GM23338 (cell line): ENCODE measurements around the gene FOXP4. TPM values are rescaled to one million over a fixed set of nuclear protein-coding genes. Genes with fewer than 3 reads are reported as not detected.

Experiments used
- ATAC-seq: fragments of 200-7000 bp; cut with Tn5 transposase; 3 replicates; pipeline ENCODE4 v1.9.1; 2020
- DNase-seq: peaks from one replicate; pipeline ENCODE4 v3.0.0-alpha.2; 2015; ENCODE audit warnings: low spot score
- H2AFZ ChIP-seq: fragments of 200-600 bp; sonication (generic); 2 replicates; pipeline ENCODE4 v1.8.0; 2016; ENCODE audit warnings: antibody characterized with exemption, mild to moderate bottlenecking, moderate library complexity
- H3F3A ChIP-seq: fragments of 200-600 bp; sonication (generic); replicated peaks from 2 replicates; pipeline ENCODE4 v1.8.0; 2017; ENCODE audit warnings: antibody characterized with exemption, mixed run types, low read depth
- H3K27ac ChIP-seq: fragments of 200-600 bp; sonication (generic); 2 replicates; pipeline ENCODE4 v1.6.1; 2016; ENCODE audit warnings: low read depth
- H3K27me3 ChIP-seq: fragments of 200-600 bp; sonication (generic); 2 replicates; pipeline ENCODE4 v1.8.0; 2016; ENCODE audit warnings: mild to moderate bottlenecking, mixed run types, moderate library complexity; ENCODE audit not compliant: insufficient read depth
- H3K36me3 ChIP-seq: fragments of 200-600 bp; sonication (generic); 2 replicates; pipeline ENCODE4 v1.8.0; 2016; ENCODE audit warnings: mild to moderate bottlenecking; ENCODE audit not compliant: insufficient read depth
- H3K4me1 ChIP-seq: fragments of 200-600 bp; sonication (generic); 2 replicates; pipeline ENCODE4 v1.8.0; 2016; ENCODE audit warnings: mild to moderate bottlenecking, moderate library complexity; ENCODE audit not compliant: insufficient read depth
- H3K4me2 ChIP-seq: fragments of 200-600 bp; sonication (generic); 2 replicates; pipeline ENCODE4 v1.7.1; 2017; ENCODE audit warnings: mixed run types
- H3K4me3 ChIP-seq: fragments of 200-600 bp; sonication (generic); 2 replicates; pipeline ENCODE4 v1.6.1; 2016; ENCODE audit warnings: mixed run types
- H3K79me2 ChIP-seq: fragments of 200-600 bp; sonication (generic); replicated peaks from 2 replicates; pipeline ENCODE4 v1.8.0; 2017; ENCODE audit warnings: mild to moderate bottlenecking; ENCODE audit not compliant: insufficient read depth
- H3K9me2 ChIP-seq: fragments of 200-600 bp; sonication (generic); 2 replicates; pipeline ENCODE4 v1.8.0; 2017; ENCODE audit not compliant: insufficient read depth
- H4K20me1 ChIP-seq: fragments of 200-600 bp; sonication (generic); replicated peaks from 2 replicates; pipeline ENCODE4 v1.8.0; 2017; ENCODE audit warnings: mild to moderate bottlenecking; ENCODE audit not compliant: insufficient read depth
- H3K27ac Mint-ChIP-seq: 2 replicates; pipeline ENCODE4 v1.8.0; 2020; ENCODE audit warnings: inconsistent platforms, mild to moderate bottlenecking, moderate library complexity, mixed read lengths
- H3K27me3 Mint-ChIP-seq: 3 replicates; pipeline ENCODE4 v1.8.0; 2022; ENCODE audit warnings: low read depth, mild to moderate bottlenecking, moderate library complexity, mixed read lengths, inconsistent platforms; ENCODE audit not compliant: insufficient read depth, poor library complexity
- H3K36me3 Mint-ChIP-seq: 3 replicates; pipeline ENCODE4 v1.8.0; 2021; ENCODE audit warnings: low read depth, mild to moderate bottlenecking, inconsistent platforms, moderate library complexity, mixed read lengths
- H3K4me1 Mint-ChIP-seq: 3 replicates; pipeline ENCODE4 v1.8.0; 2020; ENCODE audit warnings: mild to moderate bottlenecking, inconsistent platforms, mixed read lengths
- H3K4me3 Mint-ChIP-seq: 3 replicates; pipeline ENCODE4 v1.8.0; 2021; ENCODE audit warnings: moderate library complexity, mild to moderate bottlenecking, inconsistent platforms, mixed read lengths
- H3K9me3 Mint-ChIP-seq: 3 replicates; pipeline ENCODE4 v1.8.0; 2020; ENCODE audit warnings: moderate library complexity, mild to moderate bottlenecking, inconsistent platforms, mixed read lengths
- ETS1 ChIP-seq: IDR thresholded peaks from 2 replicates; pipeline ENCODE4 v1.6.1; 2016; ENCODE audit warnings: antibody characterized with exemption
- EZH2 ChIP-seq: fragments of 200-600 bp; sonication (generic); IDR thresholded peaks from one replicate; pipeline ENCODE4 v1.8.0; 2017; ENCODE audit warnings: antibody characterized with exemption, mild to moderate bottlenecking, low read depth; ENCODE audit not compliant: unreplicated experiment
- JUNB ChIP-seq: IDR thresholded peaks from one replicate; pipeline ENCODE4 v1.6.1; 2016; ENCODE audit warnings: antibody characterized with exemption; ENCODE audit not compliant: unreplicated experiment
- NANOG ChIP-seq: IDR thresholded peaks from 2 replicates; pipeline ENCODE4 v1.6.1; 2016; ENCODE audit warnings: antibody characterized with exemption, borderline replicate concordance
- REST ChIP-seq: IDR thresholded peaks from one replicate; pipeline ENCODE4 v1.6.1; 2018; ENCODE audit warnings: antibody characterized with exemption; ENCODE audit not compliant: unreplicated experiment
- ZNF462 ChIP-seq: fragments of 250-450 bp; sonication (Bioruptor Pico); IDR thresholded peaks from 2 replicates; pipeline ENCODE4 v1.5.0; 2020; ENCODE audit warnings: mild to moderate bottlenecking, moderate library complexity
- polyA plus RNA-seq: library from polyadenylated mRNA; unstranded; fragments of >200 nt; fragmentation: Nextera tagmentation; extraction: Ambion mirVana; gene quantifications from 2 replicates; pipeline ENCODE4 v1.2.1, GENCODE V29; 2016
- total RNA-seq: library from RNA; depleted of rRNA; stranded (reverse); fragments of >200 nt; shearing (Covaris generic); gene quantifications from 2 replicates; pipeline ENCODE4 v1.2.3, GENCODE V29; 2014

FOXP4 gene
- total and polyA plus RNA-seq, 2 experiments from 2014 or later, result 5.1 to 13.5 TPM

GRCh38 chr6:41561931-41562911, 16.0 kb downstream of the FOXP4 start:
- peak overlapping the region; percentile 86 for H3K4me2 ChIP-seq

More at GRCh38 chr6:41561931-41562911, 16.0 kb downstream of the FOXP4 start:
- Mint-ChIP-seq H3K4me3 (peak overlapping the region; percentile 79), H3K36me3 (peaks cover 27% of the 10 kb centered on the region), H3K27ac (peak overlapping the region; percentile 76), H3K9me3 (no peaks in the 10 kb centered on the region; the same call in 2 of the 3 replicates), H3K27me3 (peaks cover 33% of the 10 kb centered on the region), H3K4me1 (peaks cover 64% of the 10 kb centered on the region)
- TF ChIP-seq ZNF462 (CRISPR knock-in tag) (peak; percentile 81), ETS1 (0 out of 2 replicates have a peak, but pooled peaks have one; percentile 16), NANOG (peak; percentile 62), REST (no peak), EZH2 (no peak), JUNB (no peak)
- Histone ChIP-seq H2AFZ (no peak overlapping the region), H3K4me1 (peaks cover 60% of the 10 kb centered on the region), H3K27ac (peak overlapping the region; percentile 88), H3F3A (peaks cover 33% of the 10 kb centered on the region), H3K36me3 (no peaks in the 10 kb centered on the region; the same call in 1 of the 2 replicates), H3K4me3 (peak overlapping the region; percentile 88), H4K20me1 (peaks cover 20% of the 10 kb centered on the region; the same call in 1 of the 2 replicates), H3K27me3 (peaks cover 29% of the 10 kb centered on the region), H3K9me2 (no peaks in the 10 kb centered on the region), H3K79me2 (peaks cover 38% of the 10 kb centered on the region)
- DNase-seq, result peak; percentile 65
- ATAC-seq, result peak; percentile 68
